Uterus (tissue), 2 donors: Measurements from ENCODE around the gene YTHDC2.

Source experiments
- POLR2A ChIP-seq, 2 donors: fragments of 450-650 bp; IDR thresholded peaks; one replicate each; pipeline ENCODE4 v1.6.1; 2016; ENCODE audit warnings: antibody characterized with exemption in 2 of 2, mild to moderate bottlenecking in 1 of 2, moderate library complexity in 1 of 2
- TF ChIP-seq, protein P1 (sequence below), 4 experiments: fragments of 200-600 bp in 2 of 4; fragments of 450-650 bp in 2 of 4; sonication (generic) in 2 of 4; IDR thresholded peaks; one replicate each; pipeline ENCODE4 v1.5.1; 2016 to 2019; ENCODE audit warnings: antibody characterized with exemption in 4 of 4, mild to moderate bottlenecking in 2 of 4, moderate library complexity in 1 of 4

DNA sequence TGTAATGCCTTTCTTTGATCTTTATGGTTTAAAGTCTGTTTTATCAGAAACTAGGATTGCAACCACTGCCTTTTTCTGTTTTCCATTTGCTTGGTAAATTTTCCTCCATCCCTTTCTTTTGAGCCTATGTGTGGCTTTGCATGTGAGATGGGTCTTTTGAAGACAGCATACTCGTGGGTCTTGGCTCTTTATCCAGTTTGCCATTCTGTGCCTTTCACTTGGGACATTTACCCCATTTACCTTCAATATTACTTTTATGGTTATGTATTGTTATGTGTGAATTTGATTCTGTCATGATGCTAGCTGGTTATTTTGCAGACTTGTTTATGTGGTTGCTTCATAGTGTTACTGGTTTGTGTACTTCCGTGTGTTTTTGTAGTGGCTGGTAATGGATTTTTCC, 59.2 kb downstream of the YTHDC2 start:
- TF ChIP-seq, protein P1, sequence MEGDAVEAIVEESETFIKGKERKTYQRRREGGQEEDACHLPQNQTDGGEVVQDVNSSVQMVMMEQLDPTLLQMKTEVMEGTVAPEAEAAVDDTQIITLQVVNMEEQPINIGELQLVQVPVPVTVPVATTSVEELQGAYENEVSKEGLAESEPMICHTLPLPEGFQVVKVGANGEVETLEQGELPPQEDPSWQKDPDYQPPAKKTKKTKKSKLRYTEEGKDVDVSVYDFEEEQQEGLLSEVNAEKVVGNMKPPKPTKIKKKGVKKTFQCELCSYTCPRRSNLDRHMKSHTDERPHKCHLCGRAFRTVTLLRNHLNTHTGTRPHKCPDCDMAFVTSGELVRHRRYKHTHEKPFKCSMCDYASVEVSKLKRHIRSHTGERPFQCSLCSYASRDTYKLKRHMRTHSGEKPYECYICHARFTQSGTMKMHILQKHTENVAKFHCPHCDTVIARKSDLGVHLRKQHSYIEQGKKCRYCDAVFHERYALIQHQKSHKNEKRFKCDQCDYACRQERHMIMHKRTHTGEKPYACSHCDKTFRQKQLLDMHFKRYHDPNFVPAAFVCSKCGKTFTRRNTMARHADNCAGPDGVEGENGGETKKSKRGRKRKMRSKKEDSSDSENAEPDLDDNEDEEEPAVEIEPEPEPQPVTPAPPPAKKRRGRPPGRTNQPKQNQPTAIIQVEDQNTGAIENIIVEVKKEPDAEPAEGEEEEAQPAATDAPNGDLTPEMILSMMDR (IDR thresholded peaks at IDR 0.05), result no peak
- no peak for TF ChIP-seq POLR2A (IDR thresholded peaks at IDR 0.05)
